GM12801 (cell line): ENCODE data around the gene DCLRE1C.

Source experiments
- CTCF ChIP-seq: IDR thresholded peaks from one replicate; pipeline ENCODE4 v1.5.1; 2011; ENCODE audit warnings: control low read depth; ENCODE audit not compliant: insufficient read length; ENCODE audit errors: extremely low read depth

Gene DCLRE1C

GRCh38 chr10:14959221-14960057, 5.5 kb upstream of the DCLRE1C start, which contains the start of gene MEIG1:
TSS of gene MEIG1 (plus strand) at chr10:14959388. CDS start at chr10:14966469, 7,081 bp downstream.
- TF ChIP-seq CTCF = no peak

- TF ChIP-seq CTCF = no peak
These were observed 5.0 kb upstream of the DCLRE1C start for GRCh38 chr10:14958872-14959220.

GRCh38 chr10:14954934-14955333, 1.0 kb upstream of the DCLRE1C start:
- no peak for TF ChIP-seq CTCF

GRCh38 chr10:14953424-14954000, 384 bp downstream of the DCLRE1C start:
- TF ChIP-seq CTCF = no peak

- no peak for TF ChIP-seq CTCF
These were observed 959 bp downstream of the DCLRE1C start for GRCh38 chr10:14952851-14953423.

- TF ChIP-seq CTCF = no peak
These were observed 4.6 kb downstream of the DCLRE1C start for GRCh38 chr10:14949291-14949690.

- no peak for TF ChIP-seq CTCF
These were observed 6.6 kb downstream of the DCLRE1C start for GRCh38 chr10:14947268-14947667.
